Panc1 (cell line): ENCODE data around the gene PEX16.

Source experiments
- POLR2AphosphoS5 ChIP-seq: IDR thresholded peaks from 2 replicates; pipeline ENCODE4 v1.6.1; 2012; ENCODE audit warnings: mild to moderate bottlenecking, low read depth, low read length, moderate library complexity
- REST ChIP-seq, 2 experiments: IDR thresholded peaks; 2 replicates each; pipeline ENCODE4 v1.6.1; 2011 to 2012; ENCODE audit warnings: low read depth in 2 of 2, control low read depth in 1 of 2, low read length in 1 of 2, mild to moderate bottlenecking in 1 of 2, moderate library complexity in 1 of 2; ENCODE audit not compliant: insufficient read depth in 1 of 2
- SIN3A ChIP-seq: IDR thresholded peaks from 2 replicates; pipeline ENCODE4 v1.6.1; 2012; ENCODE audit warnings: low read depth, mild to moderate bottlenecking, low read length, moderate library complexity, borderline replicate concordance; ENCODE audit not compliant: insufficient read depth
- TF ChIP-seq, protein P1 (sequence below): fragments of 450-650 bp; IDR thresholded peaks from 2 replicates; pipeline ENCODE4 v1.5.1; 2017; ENCODE audit warnings: mild to moderate bottlenecking

DNA sequence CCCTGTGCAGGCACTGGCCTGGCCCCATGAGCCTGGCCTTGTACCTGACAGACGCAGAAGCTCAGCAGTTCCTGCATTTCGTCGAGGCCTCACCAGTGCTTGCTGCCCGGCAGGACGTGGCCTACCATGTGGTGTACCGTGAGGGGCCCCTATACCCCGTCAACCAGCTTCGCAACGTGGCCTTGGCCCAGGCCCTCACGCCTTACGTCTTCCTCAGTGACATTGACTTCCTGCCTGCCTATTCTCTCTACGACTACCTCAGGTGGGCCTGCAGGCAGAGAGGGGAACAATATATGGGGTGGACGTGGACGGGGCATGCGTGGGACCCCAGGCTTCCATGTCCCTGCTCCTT, 9.6 kb upstream of the PEX16 start:
- TF ChIP-seq SIN3A = no peak
- TF ChIP-seq, protein P1, sequence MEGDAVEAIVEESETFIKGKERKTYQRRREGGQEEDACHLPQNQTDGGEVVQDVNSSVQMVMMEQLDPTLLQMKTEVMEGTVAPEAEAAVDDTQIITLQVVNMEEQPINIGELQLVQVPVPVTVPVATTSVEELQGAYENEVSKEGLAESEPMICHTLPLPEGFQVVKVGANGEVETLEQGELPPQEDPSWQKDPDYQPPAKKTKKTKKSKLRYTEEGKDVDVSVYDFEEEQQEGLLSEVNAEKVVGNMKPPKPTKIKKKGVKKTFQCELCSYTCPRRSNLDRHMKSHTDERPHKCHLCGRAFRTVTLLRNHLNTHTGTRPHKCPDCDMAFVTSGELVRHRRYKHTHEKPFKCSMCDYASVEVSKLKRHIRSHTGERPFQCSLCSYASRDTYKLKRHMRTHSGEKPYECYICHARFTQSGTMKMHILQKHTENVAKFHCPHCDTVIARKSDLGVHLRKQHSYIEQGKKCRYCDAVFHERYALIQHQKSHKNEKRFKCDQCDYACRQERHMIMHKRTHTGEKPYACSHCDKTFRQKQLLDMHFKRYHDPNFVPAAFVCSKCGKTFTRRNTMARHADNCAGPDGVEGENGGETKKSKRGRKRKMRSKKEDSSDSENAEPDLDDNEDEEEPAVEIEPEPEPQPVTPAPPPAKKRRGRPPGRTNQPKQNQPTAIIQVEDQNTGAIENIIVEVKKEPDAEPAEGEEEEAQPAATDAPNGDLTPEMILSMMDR = no peak
- TF ChIP-seq REST (IDR thresholded peaks at IDR 0.05; ENCODE audit: insufficient read depth in 1 of 2, low read depth in 2 of 2, low read length in 1 of 2) = no peak
- TF ChIP-seq POLR2AphosphoS5 = no peak
